ENCODE data around the gene IFNK.
"Not testable (repeated sequence)": the region's sequence is repeated elsewhere in the genome, so short reads cannot be mapped to it uniquely, and the experiment has no call there.

Gene IFNK, protein sequence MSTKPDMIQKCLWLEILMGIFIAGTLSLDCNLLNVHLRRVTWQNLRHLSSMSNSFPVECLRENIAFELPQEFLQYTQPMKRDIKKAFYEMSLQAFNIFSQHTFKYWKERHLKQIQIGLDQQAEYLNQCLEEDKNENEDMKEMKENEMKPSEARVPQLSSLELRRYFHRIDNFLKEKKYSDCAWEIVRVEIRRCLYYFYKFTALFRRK

DNA sequence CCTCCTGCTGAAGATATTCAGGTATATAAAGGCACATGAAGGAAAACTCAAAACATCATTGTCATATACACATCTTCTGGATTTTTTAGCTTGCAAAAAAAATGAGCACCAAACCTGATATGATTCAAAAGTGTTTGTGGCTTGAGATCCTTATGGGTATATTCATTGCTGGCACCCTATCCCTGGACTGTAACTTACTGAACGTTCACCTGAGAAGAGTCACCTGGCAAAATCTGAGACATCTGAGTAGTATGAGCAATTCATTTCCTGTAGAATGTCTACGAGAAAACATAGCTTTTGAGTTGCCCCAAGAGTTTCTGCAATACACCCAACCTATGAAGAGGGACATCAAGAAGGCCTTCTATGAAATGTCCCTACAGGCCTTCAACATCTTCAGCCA lies at the start of gene IFNK:
Gene IFNK (plus strand): TSS at position 55 of the 400 bp plus-strand sequence. CDS start 47 bp downstream, at position 102.
- DNase-seq (ENCODE audit: low read depth), result no peak

DNA sequence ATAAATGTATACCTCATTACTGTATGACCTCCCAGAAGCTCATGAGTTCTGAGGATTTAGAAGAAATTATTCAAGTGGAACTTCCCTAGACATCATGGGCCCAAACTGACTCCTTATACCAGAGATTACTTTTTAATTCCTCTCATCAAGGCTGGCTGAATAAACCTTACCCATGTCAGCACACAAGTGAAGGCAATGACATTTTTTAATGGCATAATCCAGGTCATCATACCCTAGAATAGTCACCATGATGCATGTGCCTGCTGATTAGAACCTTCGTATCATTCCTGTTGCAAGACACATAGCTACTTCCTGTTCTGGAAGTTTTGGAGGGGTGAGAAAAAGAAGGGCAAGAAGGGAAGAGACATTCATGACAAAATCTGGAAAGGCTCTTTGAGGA lies 49.8 kb upstream of the IFNK start:
- DNase-seq (ENCODE audit: low read depth), result no peak

DNA sequence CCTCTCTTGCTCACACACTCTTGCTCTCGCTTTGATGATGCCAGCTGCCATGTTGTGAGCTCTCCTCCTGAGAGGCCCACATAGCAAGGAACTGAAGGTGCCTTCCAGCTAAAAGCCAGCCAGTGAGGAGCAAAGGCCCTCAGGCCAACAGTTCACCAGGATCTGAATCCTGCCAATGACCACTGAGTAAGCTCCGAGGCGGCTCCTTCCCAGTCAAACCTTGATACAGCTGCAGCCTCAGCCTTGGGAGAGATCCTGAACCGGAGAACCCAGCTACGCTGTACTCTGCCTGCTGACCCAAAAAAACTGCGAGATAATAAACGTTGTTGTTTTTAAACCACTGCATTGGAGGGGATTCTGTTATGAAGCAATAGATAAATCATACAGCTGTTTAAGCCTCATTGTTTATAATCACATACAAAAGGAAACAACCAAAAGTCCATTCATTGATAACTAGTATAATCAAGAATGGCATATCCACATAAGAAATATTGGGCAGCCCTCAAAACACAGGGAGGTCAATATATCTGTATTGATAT lies 49.0 kb upstream of the IFNK start:
- DNase-seq (ENCODE audit: low read depth), result no peak

DNA sequence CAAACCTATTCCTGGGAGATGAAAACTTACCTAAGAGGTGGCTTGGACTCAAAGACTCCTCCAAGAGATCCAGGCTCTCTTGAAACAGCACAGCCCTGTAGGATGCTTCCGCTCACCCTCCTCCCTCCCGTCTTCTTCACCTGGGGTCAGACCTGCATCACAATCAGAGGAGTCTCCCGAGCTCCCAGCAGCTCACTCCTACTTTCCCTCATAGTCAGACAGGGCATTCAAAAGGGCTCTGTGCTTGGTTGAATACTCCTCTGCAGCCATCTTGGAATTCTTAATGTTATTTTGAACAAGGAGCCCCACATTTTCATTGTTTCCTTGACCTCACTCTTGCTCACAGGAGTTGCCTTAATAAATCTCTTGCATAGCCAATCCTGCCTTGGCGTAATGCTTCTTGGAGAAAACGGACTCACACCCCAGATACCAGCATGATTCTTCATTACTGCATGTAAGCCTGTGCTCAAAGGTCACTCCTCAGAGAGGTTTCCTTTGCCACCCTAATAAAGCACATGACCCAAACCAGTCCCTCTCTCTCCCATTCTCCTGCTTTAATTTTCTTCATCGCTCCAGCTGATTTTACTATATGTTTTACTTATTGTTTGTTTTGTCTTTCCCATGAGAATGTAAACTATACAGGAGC lies 47.1 kb upstream of the IFNK start:
- DNase-seq (ENCODE audit: low read depth), result no peak

DNA sequence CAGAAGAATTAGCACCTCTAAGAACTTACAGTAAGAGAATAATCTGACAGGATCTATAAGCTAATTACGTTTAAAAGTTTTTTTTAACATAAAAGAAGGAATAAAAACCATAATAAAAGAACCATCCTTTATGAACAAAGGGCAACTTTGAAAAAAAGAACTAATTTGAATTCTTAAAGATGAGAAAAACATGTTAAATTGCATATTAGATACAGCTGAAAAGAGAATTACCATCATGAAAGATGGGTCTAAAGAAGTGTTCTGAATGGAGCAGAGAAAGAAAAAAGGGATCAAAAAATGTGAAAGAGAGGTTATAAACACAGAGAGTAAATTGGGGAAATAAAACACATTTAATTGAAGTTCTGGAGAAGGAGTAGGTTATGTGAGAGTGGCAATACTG lies 45.8 kb upstream of the IFNK start:
- no peak for DNase-seq (ENCODE audit: low read depth)

DNA sequence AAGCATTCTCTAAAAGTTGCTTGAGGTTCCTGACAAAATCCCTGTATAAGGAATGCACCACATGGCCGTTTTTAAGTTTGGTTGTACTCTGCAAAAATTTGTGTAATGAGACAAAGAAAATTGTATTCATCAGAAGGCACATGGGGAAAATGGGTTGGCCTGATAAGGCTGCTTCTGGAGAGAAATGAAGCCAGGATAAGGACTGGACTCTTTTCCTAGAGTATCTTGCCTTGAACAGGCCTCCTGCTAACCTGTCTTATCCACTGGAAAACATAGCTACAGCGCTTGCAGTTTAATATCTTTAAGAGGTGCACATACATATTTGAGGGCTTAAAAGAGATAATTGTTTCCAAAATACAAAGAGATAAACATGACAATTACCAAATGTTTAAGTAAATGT lies 41.4 kb upstream of the IFNK start:
- no peak for DNase-seq (ENCODE audit: low read depth)

DNA sequence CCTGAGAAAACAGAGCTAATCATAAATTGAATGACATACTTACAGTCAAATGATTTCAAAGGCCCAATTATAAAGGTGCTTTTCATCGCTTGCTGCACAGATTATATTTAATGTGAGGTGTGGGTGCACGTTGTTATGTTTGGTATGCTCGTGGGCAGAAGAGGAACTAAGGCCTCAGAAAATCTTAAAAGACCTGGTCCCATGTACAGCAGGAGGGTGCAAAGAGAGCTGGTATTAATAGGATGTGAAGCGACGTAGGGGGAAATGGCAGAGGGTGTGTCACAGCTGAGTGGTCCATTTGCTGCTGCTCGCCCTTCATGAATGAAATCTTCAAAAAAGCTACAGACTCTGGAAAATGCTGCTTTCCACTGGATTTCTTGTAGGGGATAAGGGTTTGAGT lies 40.5 kb upstream of the IFNK start:
- DNase-seq (ENCODE audit: low read depth), result no peak

DNA sequence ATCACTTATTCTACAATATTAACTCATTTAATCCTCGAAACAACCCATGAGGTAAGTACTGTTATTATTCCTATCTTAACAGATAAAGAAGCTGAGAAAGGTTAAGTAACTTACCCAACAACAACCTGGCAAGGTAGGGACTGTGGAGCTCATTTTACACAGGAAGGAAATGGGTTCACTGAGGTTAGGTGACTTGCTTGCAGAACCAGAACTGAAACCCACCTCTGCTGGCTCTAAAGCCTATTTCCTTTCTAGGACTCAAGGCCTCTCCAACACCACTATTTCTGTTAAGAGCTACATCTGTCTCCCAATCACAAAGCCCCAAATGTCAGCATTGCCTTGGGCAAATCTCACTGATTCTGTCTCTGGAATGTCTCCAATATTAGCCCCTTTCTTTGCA lies 38.9 kb upstream of the IFNK start:
- DNase-seq (ENCODE audit: low read depth), result no peak

DNA sequence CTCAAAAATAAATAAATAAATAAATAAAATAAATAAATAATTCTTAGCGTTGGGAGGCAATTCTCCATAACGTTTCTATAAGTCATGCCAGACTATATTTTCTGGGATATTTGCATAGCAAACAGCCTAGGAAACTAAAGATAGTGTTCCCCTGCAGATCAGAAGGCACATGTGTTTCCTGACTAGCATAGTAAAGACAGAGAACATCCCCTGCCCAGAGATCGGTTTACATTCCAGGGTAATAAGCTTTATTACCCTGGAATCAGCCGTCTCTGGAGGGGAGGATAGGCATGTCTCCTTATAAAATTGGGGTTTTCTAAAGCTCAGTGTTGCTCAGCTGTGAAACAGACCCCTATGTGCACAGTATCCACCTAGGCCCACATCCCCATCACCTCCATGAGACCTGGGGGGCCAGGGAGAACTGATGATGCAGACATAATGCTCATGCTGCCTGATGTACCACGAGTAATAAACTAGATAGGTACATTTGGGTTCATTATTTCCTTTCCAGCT lies 36.9 kb upstream of the IFNK start:
- no peak for DNase-seq (ENCODE audit: low read depth)

DNA sequence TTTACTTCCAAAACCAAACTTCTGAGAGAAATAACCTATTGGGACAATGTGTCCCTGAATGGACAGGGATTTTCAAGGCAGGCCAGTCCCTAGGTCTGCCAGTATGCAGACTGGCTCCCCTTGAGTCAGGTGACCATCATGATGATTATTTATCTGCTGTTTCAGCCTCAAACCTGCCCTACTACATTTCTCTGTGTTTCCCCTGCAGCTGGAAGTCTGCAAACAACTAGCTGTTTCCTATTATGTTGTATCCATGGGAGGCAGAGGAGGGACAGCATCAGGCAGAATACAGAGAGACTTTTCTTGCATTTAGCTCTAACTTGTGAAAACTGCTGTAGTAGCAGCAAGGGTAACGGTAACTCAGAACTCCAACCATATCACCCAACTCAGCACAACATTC lies 36.2 kb upstream of the IFNK start:
- DNase-seq (ENCODE audit: low read depth), result no peak

DNA sequence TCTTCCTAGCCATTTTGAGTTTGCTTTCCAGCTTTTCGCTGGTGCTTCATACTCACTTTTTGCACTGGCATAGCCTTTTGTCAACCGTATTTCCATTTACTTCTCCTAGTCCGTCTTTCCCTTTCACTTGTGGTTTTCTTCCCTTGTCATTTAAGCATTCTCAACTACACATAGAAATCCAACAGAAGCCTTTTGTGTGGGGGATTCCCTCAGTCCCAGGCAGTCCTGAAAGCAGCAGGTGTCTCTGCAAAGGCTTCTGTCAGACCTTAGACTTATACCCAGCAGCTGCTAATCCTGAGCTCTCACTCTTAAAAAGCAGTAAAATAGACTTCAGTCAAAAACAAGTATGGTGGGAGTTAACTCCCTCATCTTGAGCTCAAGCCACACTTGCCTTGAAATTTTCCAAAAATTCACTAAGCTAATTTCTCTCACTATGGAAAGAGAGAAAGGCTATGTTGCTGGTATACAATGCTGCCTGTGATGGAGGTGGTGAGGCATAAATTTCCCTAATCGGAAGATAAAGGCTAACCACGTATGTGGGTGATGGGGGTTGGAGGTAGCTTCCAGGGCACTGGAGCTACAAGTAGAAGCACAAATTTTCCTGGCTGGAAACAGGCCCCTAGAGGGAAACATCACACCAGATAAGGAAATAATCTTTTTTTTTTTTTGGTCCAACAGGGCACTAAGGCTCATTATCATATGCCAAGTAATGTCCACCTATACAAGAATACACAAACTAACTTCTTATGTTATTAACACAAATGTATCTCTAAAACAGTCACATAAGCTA lies 34.8 kb upstream of the IFNK start:
- no peak for DNase-seq (ENCODE audit: low read depth)

DNA sequence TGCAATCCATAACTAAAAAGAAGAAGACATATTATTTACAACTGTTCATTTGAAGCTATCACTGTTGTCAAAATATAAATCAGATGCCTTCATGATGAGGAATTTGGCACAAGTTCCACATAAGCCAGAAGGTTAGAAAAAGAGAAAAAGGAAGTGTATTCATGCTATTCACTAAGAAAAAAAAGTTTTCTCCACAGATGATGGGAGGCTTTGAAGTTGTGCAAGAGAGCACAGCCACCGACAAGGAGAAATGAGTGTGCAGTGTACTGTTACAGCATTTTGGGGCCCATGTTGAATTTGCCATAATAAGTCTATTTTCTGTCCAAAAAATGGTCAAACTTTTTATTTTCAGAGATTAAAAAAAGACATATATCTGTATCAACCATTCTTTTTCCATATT lies 32.9 kb upstream of the IFNK start:
- no peak for DNase-seq (ENCODE audit: low read depth)

DNA sequence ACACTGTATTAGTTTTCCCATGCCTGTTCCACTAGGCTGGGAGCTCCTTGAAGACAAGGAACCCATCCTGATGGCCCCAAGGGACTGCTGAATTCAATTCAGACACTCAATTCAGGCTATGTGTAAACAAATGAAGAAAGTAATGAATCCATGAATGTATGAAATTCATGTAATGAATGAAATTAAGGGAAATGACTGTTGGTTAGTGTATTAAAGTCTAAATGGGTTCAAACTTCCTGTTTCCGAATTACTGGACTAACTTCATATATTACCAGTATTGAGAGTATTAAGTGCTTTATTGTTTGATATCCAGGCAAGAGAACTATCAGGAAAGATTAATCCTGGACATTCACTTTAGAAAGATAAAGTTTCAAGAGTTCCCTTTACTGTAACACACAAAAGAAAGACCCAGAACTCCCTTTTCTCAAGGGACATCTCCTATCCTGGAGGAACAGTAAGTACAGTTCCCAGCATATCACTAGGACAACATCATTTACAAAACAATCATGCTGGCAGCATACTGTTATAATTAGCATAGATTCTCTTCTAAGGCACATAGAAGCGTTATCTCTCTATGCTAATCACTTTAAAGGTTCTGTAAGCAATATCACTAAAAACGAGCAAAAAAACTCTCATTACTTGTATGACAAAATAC lies 28.5 kb upstream of the IFNK start:
- no peak for DNase-seq (ENCODE audit: low read depth)

DNA sequence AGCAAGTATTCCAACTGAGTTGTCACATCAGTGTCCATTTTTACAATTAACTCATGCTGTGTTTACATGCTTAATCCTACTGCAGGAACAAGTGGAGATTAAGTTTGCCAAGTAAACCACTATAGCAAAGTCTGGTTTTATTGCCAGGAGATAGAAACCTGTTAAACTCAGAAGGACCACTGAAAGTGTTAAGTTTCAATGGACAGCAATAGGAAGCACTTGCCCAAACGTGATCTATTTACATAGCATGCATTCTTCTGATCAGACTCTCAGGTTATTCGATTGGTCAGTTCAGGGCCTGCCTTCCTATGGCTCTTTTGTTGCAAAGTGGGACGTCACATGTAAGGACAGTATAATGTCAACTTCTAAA lies 28.0 kb upstream of the IFNK start:
- DNase-seq (ENCODE audit: low read depth), result no peak

DNA sequence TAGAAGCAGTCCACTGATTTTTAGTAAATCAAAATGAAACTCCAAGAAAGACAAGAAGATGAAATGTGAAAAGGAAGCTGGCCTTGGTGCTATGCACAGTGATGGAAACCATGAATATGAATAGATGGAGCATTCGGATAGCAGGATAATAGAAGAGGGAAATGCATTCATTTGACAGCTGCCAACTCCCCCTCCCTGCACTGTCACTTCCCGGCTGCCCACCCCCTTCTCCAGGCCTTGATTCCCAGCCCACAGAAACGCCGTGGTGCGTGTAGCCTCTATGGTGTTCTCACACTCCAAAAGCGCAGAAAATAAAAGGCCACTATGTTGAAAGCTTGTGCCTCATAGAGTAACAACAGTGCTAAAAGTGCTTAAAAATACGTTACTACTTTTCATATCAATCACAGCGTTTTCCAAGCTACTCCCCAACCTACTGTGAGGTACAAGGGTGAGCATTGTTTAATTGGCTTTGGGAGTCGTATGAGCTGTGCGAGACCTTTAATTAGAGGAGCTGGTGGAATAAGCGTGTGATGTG lies 26.1 kb upstream of the IFNK start:
- DNase-seq (ENCODE audit: low read depth), result no peak

DNA sequence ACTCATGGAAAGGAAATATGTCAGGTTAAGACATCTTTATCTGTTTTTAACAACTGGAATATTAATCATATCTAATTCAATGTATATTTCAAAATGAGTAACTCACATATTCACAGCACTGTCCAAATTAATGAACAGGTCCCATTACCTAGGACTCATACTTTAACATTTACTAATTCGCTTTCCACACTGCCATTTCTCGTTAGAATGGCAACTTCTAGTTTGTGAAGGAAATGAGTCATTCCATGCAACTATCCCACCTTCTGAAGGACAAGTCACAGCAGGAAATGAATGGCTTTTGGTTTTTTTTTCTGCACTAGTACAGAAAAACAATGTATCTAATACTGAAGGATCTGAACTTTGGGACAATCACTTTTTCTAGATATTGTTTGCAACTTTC lies 24.6 kb upstream of the IFNK start:
- no peak for DNase-seq (ENCODE audit: low read depth)

DNA sequence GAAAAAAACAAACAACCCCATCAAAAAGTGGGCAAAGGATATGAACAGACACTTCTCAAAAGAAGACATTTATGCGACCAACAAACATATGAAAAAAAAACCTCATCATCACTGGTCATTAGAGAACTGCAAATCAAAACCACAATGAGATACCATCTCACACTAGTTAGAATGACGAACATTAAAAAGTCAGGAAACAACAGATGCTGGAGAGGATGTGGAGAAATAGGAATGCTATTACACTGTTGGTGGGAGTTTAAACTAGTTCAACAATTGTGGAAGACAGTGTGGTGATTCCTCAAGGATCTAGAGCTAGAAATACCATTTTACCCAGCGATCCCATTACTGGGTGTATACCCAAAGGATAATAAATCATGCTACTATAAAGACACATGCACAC lies 23.2 kb upstream of the IFNK start:
- not testable (repeated sequence) for DNase-seq (ENCODE audit: low read depth)

DNA sequence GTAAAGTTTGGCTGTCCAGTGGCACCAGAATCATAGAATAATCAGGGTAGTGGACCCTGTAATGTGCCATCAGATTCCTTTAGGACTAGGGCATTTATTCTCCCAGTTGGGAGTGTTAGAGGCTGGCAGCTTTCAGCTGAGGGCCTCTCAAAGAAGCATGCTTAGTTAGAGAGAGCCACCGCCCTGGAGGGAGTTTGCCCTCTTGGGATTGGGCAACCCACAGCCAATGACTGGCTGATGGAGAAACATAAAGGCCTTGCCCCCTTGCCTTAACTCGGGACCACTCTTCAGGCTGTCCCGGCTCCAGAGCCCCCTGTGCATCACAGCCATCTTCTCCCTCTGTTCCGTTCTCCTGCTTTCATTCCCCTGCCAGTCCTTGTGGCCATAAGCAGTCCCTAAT lies 20.5 kb upstream of the IFNK start:
- DNase-seq (ENCODE audit: low read depth), result no peak

DNA sequence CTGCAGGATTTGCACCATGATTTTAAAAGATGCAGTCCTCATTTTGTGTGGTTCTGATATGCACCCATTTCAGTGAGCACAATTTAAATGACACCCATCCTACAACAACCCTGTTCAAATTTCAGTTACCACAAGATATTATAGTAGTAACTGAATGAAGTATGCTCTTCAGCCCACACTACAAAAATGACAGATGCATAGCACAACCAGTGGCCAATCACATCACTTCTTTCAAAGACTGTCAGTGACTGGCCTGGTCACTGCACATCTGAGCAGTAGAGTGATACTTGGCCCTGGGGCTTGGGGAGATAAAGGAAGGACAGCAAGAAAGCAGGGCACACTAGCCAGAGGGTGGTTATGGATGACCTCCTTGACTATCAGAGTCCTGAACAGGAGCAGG lies 19.8 kb upstream of the IFNK start:
- DNase-seq (ENCODE audit: low read depth), result no peak

DNA sequence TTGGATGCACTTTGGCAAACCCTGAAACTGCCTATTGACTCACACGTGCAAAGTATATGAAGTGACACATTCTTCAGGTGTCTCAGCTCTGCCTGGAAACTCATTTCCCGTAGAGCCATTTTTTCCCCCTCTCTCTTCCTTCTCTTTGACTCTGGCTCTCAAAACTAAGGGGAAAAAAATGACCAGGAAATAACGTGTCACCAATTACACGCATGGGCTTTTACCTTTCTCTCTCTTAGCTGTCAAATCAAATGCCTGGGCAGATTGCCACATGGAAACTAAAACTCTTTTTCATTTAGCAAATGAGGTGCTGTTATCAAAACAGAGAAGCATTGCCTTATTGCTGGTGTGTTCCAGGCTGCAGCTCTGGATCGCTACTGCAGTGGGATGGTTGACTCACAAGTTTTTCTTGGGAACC lies 18.3 kb upstream of the IFNK start:
- DNase-seq (ENCODE audit: low read depth), result no peak

DNA sequence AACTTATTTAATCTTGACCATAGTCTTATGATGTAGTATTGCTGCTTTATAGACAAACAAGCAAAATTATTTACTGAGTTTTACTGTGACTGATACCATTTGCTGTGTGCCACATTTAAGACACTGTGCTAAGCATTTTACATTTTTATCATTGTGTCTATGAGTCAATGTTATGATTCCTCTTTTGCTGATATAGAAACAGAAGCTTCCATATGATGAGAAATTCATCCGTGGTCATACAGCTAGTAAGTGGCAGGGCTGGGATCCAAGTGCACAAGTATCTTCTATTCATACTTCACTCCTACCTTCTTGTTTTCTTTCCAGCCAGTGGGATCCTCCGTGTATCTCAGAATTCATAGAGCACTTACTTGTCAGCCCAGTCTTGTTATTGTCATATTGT lies 17.1 kb upstream of the IFNK start:
- DNase-seq (ENCODE audit: low read depth), result no peak

DNA sequence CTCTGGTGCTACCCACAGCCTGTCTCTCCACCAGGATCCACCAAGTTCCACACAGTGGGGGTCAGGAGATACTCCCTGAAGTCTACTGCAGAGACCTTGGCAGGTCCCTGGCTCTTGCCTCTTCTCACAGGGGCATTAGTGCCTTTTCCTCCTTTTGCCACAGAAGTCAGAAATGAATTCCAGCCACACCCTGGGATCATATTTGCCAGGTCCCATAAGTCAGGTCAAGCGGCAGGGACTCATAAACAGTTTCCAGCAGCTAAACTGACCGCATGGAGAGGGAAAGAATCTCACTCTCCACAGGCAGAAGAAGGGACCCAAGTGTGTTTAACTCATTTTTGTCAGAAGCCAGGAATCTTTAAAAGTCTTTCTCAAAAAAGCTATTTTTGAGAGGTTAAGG lies 13.3 kb upstream of the IFNK start:
- DNase-seq (ENCODE audit: low read depth), result no peak

Measured in stimulated activated CD8-positive, alpha-beta memory T cell treated with anti-CD3 and anti-CD28 coated beads, Interleukin-15, amount 100 ng/mL, for 24 hours (primary cell).